Astrocyte of the spinal cord (primary cell): Measurements from ENCODE around the gene ASGR1.
A peak's percentile ranks its signal among the peaks of the same experiment; 100 is the strongest.

Experiments used
- DNase-seq: peaks from one replicate; pipeline ENCODE4 v3.0.0; 2011; ENCODE audit warnings: low read depth, low spot score
- H3K4me3 ChIP-seq: 2 replicates; pipeline ENCODE4 v1.5.1; 2011; ENCODE audit warnings: low read depth, mild to moderate bottlenecking, low read length, moderate library complexity
- in situ Hi-C: cut with HindIII; loops from 2 replicates; pipeline ENCODE4 v1.10.0; 2017; ENCODE audit warnings: low sequenced_read_pairs
- TF ChIP-seq, protein P1 (sequence below): IDR thresholded peaks from 2 replicates; pipeline ENCODE4 v1.5.1; 2012; ENCODE audit warnings: low read depth, mild to moderate bottlenecking, low read length, inconsistent platforms

Gene ASGR1

DNA sequence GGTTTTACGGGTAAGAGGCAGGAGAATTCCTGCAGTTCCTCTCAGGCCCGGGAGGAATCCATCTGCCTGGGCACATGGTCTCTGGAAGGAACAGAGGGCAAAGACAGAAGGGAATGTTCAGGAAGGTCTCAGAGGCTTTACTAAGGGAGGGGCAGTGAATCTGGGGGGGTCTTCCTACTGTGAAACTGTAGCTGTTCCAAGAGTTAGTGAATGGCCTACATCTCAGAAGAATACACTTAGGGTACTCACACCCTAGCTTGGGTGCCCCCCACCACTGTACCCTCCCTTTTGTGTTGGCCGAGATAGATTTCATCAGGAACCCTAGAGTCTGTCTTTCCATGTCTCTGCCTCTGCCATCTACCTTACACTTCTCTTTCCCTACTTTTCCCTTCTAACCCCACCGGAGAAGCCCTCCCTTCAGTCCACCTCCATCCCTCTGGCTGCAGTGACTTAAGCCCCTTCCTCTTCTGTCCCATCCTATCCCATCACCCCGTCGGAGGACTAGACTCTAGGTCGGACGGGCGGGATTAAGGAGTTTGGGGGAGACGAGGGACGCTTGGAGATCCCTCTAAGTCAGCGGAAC is 40.1 kb upstream of the ASGR1 start:
- no peak for DNase-seq
- TF ChIP-seq, protein P1, sequence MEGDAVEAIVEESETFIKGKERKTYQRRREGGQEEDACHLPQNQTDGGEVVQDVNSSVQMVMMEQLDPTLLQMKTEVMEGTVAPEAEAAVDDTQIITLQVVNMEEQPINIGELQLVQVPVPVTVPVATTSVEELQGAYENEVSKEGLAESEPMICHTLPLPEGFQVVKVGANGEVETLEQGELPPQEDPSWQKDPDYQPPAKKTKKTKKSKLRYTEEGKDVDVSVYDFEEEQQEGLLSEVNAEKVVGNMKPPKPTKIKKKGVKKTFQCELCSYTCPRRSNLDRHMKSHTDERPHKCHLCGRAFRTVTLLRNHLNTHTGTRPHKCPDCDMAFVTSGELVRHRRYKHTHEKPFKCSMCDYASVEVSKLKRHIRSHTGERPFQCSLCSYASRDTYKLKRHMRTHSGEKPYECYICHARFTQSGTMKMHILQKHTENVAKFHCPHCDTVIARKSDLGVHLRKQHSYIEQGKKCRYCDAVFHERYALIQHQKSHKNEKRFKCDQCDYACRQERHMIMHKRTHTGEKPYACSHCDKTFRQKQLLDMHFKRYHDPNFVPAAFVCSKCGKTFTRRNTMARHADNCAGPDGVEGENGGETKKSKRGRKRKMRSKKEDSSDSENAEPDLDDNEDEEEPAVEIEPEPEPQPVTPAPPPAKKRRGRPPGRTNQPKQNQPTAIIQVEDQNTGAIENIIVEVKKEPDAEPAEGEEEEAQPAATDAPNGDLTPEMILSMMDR = no peak
- H3K4me3 ChIP-seq = peak overlapping the region; percentile 80
- in situ Hi-C loops = no loop called here

DNA sequence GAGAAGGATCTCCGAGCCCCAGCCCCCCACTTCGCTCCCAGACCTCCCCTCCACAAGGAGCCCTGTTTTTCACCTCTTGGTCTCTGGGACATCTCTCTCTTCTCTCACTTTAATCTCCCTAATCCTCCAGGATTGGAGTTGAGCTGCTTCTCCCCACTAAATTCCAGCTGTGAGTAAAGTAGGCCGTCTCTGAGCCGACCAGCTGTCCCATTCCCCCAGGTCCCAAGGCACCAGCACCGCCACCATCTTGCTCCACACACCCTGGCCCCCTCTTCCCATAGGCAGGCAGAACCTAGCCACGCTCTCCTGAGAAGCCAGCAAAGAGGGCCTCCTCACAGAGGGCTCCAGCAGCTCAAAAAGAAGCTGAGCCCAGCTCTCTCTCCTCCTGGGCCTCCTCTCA is 39.6 kb upstream of the ASGR1 start:
- TF ChIP-seq, protein P1 = no peak
- in situ Hi-C loops = no loop called here
- no peak overlapping the region for H3K4me3 ChIP-seq
- no peak for DNase-seq

DNA sequence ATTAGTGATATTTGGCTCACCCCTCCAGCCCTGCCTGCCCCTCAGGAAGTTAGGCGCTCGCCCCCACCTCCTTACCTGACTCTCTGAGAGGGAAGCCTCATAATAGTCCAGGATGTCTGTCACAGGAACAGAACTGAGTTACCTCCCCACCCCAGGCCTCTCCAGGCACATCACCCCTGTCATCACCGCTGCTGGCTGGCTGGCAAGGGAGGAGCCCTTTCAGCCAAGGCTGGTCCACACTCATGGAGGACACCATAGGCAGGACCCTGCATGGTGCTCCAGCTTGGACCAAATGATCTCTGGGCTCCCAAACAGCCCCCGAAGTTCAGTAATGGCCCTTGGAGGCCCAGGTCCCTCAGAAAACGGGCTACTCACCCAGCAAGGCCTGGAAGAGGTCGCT is 39.0 kb upstream of the ASGR1 start:
- no peak for DNase-seq
- TF ChIP-seq, protein P1 = no peak
- H3K4me3 ChIP-seq = no peak overlapping the region
- in situ Hi-C loops = no loop called here

DNA sequence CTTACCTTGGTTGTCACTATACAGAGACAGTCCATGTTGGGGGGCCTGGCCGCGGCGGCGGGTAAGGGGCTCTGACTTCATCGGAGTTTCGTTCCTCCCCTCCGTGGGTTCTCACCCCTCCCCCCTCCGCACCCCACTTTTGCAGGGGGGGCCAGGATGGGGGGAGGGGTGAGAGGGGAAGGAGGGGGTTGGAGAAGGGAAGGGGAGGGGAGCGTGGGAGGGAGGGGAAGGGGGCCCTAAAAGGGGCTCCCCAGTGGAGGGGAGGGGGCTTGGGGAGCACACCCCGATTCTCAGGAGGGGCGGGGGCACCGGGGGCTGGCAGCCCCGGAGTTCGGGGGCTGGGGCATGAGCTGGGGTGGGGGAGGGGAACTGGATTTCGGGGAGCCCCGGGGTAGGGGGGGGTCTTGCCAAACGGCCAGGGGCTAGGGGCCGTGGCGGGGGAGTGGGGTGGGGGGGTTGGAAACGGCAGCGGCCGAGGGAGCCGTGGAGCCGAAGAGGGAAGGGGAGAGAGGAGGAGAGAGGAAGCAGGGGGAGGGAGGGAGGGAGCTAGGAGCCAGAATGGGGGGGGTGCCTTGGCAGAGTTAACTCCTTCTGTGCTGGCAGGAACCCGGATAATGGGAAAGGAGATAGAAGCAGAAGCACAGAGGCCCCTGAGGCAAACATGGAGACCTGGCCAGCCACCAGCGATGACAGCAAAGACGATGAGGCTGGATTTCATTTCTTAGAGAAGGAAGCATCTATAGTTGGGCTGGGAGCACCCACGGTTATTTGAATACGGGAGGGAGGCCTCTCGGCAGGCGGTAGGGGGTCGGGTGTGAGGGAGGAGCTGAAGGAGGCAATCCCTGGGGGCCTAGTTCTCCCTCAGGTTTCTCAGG is 38.2 kb upstream of the ASGR1 start:
- H3K4me3 ChIP-seq = peak overlapping the region; percentile 71
- TF ChIP-seq, protein P1 = no peak
- peak; percentile 81 for DNase-seq
- in situ Hi-C loops = no loop called here

DNA sequence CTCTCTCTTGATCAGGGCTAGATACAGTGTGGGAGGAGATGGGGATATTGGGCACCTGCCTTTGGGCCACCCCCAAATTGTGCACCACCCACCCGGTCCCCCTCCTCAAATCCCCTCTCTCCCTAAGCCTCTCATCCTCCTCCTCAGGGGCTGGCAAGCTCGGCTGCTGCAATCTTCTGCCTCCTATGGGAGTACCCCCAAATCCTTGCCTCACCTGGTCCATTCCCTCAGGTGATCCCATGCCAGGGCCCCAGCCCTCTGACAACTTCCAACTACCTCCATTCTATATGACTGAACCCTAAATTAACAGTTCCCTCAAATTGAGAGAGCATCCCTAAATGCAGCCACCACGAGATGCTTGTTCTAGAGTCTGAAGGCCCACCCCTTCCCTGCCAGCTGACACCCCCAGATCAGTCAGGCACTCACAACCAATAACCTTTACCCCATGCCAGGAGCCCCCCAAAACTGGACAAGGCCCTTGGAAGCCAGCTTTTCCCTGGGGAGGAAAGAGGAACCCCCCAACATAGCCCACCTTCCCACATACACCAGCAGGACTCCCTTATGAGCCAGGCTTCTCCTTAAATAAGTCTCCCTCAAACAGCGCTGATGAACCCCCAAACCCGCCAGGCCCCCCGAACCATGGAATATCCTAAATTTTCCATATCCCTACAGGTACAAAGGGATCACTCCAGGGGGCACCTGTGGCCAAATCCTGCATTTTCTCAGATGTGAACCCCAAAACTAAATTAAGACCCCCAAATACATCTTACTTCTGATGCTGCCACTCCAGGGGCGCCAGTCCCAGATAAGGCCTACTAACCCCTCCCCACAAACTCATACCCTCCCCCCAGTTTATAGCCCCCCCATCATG is 37.3 kb upstream of the ASGR1 start:
- TF ChIP-seq, protein P1 = no peak
- no peak for DNase-seq
- H3K4me3 ChIP-seq = peak overlapping the region; percentile 71
- in situ Hi-C loops = no loop called here

DNA sequence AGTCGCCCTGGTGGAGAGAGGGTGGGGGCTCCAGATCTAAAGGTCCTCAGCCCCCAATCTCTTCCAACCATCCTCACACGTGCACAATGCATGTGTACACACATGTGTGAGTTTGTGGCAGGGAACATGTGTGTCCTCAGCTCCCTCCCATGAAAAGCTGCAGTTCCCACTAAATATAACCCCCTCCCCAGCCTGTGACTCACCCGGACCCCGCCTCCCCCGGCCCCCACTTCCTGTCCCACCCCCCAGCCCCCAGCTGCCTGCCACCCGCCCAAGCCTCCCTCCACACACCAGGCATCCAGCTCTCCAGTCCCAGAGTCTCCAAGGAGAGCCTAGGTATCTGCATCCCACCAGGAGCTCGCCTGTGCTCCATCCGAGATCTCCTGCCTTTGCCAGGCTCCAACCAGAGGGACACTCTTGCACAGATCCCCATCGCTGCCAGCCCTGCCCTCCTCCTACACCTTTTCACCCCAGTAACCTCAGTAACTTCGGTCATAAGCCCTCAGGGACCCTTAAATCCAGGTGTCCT is 36.5 kb upstream of the ASGR1 start:
- H3K4me3 ChIP-seq = peak overlapping the region; percentile 71
- TF ChIP-seq, protein P1 = no peak
- in situ Hi-C loops = no loop called here
- no peak for DNase-seq
